Effector CD4-positive, alpha-beta T cell (primary cell): ENCODE data around the gene VPS37B.
"Not testable (repeated sequence)": the region's sequence is repeated elsewhere in the genome, so short reads cannot be mapped to it uniquely, and the experiment has no call there.

Experiments
- DNase-seq: peaks from one replicate; pipeline ENCODE4 v3.0.0-alpha.2; 2020
- total RNA-seq: gene quantifications from one replicate; lab custom pipeline; 2026; lab: John Stamatoyannopoulos, UW

The VPS37B gene, protein sequence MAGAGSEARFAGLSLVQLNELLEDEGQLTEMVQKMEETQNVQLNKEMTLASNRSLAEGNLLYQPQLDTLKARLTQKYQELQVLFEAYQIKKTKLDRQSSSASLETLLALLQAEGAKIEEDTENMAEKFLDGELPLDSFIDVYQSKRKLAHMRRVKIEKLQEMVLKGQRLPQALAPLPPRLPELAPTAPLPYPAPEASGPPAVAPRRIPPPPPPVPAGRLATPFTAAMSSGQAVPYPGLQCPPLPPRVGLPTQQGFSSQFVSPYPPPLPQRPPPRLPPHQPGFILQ
- 62.1 reads per million, percentile 73 among the genes with 10 or more reads in this experiment for total RNA-seq

DNA sequence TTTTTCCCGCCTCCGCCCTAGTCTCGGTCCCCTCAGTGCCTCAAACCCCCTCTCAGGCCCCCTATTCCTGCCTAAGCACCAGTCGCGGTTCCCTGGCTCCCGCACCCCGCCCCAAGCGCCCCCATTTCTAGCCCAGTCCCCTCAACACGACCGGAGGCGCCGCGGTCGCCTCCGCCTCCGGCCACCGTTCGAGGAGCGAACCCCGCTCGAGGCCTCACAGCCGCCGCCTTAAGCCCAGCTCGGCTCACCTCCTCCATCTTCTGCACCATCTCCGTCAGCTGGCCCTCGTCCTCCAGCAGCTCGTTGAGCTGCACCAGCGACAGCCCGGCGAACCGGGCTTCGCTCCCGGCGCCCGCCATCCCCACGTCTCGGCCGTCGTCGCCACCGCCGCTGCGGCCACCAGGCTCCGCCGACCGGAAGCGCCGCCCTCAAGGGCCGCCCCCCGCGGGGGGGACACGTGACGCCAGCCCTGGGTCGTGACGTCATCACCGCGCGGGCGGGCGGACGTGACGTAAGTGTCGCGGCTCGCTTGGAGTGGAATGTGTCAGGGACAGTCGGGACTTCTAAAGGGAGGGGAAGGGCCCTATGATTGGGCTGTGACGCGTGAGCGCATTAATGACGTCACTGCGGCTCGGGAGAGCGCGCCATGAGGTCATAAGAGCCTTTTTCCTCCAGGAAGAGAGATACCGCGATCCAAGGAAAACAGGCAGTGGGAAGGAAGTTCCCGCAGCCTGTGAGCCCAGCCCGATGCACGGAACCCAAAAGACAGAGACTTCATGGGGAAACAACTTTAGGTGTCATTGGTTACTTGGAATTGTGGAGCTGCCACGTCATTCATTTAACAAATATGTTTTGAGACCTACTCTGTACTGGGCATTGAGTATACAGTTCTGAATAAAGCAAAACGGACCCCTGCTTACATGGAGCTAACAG, at the start of gene VPS37B:
VPS37B (minus strand) TSS at position 421 of the 933 bp plus-strand sequence; CDS start at position 359, 62 bp downstream.
- peak; percentile 83 for DNase-seq

DNA sequence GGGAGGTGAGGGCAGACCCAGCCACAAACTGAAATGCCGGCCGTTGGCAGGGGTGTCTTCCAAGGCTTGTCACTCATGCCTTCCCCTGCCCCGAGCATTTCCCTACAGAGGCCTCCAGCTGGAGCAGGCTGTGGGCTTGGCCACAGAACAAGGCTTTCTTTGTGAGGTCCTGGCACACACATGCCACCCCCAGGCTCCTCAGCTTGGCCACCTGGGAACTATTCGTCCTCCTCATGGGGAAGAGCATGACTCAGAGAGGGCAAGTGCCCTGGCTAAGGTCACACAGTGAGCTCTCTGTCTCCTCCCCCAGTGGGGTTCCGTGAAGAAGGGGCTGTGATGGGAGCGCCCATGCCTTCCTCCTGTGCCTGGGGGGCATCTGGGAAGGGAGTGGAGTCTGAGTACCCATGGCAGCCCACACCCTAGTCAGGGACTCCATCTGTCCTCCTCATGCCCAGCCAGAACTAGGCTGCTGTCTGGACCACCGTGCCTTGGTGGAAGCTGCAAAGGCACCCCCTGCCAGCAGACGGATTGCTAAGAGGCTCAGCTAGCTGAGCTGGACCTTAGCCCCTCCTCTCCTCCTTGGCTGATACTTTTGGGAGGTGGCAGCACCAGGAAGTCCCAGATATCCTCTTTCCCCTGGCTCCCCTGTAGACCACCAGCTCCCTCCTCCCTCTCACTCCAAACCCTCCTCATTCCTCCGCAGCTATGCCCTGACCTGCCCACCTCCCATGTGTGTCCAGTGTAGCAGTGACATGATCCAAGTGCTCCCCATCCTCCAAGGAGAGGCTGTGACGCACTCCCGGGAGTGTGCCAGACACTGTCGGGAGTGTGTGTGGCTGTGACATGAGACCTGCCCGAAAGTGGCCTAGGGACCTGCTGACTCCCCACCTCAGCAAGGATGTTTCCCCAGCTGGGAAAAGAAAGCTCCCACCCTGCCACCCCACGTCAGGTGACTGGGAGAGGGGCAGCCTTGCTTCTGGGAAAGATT, 49.0 kb upstream of the VPS37B start:
- DNase-seq, result no peak

GRCh38 chr12:122943196-122943595, 47.3 kb upstream of the VPS37B start:
- DNase-seq, result no peak

GRCh38 chr12:122942637-122943036, 46.7 kb upstream of the VPS37B start:
- DNase-seq, result no peak

GRCh38 chr12:122941351-122941750, 45.4 kb upstream of the VPS37B start:
- DNase-seq, result not testable (repeated sequence)

DNA sequence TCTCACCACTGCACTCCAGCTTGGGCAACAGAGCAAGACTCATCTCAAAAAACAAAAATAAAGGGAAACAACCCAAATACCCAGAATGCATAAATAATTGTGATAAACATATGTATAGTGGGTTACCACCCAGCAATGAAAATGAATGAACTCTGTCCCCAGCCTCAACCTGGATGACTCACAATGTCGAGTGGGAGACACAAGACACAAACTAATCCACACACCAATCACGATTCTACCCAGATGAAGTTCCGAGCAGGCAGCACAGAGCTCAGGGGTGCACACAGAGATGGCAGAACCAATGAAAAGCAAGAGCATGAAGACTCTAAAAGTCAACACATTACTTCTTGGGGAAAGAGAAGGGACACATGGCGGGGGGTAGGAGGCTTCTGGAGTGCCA, 43.2 kb upstream of the VPS37B start:
- DNase-seq, result no peak

DNA sequence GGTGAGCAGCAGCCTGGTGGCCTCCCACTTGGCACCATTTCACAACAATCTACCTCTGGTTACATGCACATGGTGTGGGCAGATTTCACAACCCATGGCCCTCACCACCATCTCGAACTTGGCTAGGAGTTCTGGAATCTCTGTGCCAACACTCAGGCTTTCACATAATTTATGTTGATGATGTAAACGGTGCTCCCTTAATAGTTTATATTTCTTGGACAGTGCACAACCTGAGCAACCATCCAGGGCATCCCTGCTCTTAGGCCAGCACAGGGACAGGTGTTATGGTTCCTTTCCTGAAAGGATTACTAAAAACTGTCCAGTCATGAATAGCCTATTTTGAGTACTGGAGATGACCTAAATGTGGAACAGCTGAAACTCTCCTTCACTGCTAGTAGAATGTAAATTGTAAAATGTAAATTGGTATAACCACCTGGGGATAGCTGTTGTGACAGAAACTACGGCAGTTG, 41.7 kb upstream of the VPS37B start:
- no peak for DNase-seq

DNA sequence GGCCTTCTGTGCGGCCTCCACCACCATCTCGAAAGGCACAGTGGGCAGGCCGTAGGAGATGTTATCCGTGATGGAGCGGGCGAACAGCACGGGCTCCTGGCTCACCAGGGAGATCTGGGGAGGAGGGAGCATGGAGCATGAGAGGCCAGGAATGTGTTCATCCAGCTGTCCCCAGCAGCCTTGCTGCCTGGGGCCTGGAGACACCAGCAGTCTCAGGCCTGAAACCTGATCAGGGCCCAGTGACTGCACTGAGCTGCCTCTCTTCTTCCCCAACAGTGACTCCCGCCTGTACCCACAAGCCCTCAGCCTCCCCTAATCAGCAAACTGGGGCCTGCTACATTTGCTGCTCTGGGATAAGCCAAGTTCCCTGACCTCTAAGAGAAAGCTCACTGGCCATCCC, 39.4 kb upstream of the VPS37B start:
- DNase-seq, result no peak

GRCh38 chr12:122934722-122935121, 38.8 kb upstream of the VPS37B start:
- no peak for DNase-seq

DNA sequence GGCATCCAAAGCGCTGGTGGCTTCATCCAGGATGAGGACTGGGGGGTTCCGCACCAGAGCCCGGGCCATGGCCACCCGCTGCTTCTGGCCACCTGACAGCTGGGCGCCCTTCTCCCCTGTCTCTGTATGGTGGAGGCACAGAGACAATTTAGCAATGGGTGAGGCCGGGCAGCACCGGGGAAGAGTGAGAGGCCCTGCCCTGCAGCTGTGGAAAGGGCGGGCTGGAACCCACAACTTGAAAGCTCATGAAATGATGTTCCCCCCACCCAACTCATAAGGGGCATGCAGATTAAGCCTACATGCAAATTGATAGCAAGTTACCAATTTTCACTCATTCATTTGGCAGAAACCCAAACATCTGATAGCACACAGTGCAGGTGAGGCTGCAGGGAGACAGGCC, 36.3 kb upstream of the VPS37B start:
- no peak for DNase-seq

GRCh38 chr12:122929812-122930211, 33.9 kb upstream of the VPS37B start:
- DNase-seq, result no peak

DNA sequence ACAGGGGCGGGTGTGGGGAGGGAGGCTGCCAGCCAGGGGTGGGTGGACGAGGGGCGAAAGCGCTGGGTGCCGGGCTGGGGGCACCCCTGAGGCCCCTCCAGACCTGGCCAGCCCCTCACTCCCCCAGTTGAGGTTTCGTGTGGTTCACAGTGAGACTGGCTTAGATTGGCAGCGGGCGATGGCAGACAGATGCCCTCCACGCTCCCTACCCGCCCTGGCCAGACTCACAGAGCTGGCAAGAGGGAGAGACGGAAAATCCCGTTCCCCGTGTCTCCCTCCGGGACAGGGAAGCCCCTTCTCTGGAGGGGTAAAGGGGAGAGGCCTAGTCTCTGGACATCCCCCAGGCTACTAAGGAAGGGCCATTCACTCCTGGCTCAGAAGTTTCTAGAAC, 33.2 kb upstream of the VPS37B start:
- no peak for DNase-seq

GRCh38 chr12:122928404-122929147, 32.7 kb upstream of the VPS37B start:
- no peak for DNase-seq

GRCh38 chr12:122927756-122928403, 32.0 kb upstream of the VPS37B start:
- DNase-seq, result no peak

- no peak for DNase-seq
These were observed 26.0 kb upstream of the VPS37B start for GRCh38 chr12:122921917-122922316.

- no peak for DNase-seq
These were observed 24.8 kb upstream of the VPS37B start for GRCh38 chr12:122920687-122921086.

- DNase-seq, result no peak
These were observed 22.9 kb upstream of the VPS37B start for GRCh38 chr12:122918827-122919226.

- DNase-seq, result no peak
These were observed 21.7 kb upstream of the VPS37B start for GRCh38 chr12:122917507-122918121.

GRCh38 chr12:122909442-122910288, 13.7 kb upstream of the VPS37B start:
- no peak for DNase-seq

- DNase-seq, result no peak
These were observed 13.0 kb upstream of the VPS37B start for GRCh38 chr12:122908915-122909314.
